Stimulated activated CD8-positive, alpha-beta memory T cell treated with anti-CD3 and anti-CD28 coated beads, Interleukin-7, amount 100 ng/mL, for 4 hours (primary cell): ENCODE results near the gene KLHL10.
A peak's percentile ranks its signal among the peaks of the same experiment; 100 is the strongest.
"Not testable (repeated sequence)": the region's sequence is repeated elsewhere in the genome, so short reads cannot be mapped to it uniquely, and the experiment has no call there.

Experiments used
- DNase-seq, 2 donors: peaks; one replicate each; pipeline ENCODE4 v3.0.0-alpha.2; 2020; ENCODE audit warnings: low read depth in 2 of 2

KLHL10 gene

DNA sequence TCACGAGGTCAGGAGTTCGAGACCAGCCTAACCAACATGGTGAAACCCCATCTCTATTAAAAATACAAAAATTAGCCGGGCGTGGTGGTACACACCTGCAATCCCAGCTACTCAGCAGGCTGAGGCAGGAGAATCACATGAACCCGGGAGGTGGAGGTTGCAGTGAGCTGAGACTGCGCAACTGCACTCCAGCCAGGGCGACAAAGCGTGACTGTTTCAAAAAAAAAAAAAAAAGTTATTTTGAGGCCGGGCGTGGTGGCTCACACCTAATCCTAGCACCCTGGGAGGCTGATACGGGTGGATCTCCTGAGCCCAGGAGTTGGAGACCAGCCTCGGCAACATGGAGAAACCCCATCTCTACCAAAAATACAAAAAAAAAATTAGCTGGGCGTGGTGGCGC lies 13.8 kb downstream of the KLHL10 start:
- not testable (repeated sequence) for DNase-seq

DNA sequence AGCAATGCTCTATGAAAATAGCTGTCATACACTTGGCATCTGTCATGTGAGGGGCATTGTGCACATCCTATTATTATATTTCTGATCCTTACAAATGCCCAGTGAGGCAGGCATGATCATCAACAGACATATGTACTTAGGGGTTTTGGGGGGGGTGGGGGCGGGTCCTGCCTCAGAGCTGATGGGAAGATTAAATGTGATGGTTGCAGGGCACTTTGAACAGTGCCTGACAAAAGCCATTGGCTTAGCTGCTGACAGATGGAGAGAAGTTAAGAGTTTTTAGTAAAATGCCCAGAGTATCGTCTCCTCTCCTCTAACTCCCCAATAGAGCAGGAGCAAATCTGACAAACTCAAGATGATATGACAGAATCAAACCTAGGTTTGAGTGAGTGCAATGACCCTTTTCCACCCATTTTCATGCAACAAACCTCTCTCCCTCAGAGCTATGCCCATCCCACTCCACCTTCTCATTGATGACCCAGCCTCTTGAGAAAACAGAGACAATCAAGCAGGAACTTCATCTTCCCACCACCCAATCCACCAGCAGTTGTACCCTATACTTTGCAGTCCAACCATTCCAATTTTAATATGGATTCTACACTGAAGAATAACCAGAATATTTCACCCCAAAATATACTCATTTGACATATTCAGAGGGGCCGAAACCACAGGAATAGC lies 22.8 kb downstream of the KLHL10 start:
- no peak for DNase-seq

DNA sequence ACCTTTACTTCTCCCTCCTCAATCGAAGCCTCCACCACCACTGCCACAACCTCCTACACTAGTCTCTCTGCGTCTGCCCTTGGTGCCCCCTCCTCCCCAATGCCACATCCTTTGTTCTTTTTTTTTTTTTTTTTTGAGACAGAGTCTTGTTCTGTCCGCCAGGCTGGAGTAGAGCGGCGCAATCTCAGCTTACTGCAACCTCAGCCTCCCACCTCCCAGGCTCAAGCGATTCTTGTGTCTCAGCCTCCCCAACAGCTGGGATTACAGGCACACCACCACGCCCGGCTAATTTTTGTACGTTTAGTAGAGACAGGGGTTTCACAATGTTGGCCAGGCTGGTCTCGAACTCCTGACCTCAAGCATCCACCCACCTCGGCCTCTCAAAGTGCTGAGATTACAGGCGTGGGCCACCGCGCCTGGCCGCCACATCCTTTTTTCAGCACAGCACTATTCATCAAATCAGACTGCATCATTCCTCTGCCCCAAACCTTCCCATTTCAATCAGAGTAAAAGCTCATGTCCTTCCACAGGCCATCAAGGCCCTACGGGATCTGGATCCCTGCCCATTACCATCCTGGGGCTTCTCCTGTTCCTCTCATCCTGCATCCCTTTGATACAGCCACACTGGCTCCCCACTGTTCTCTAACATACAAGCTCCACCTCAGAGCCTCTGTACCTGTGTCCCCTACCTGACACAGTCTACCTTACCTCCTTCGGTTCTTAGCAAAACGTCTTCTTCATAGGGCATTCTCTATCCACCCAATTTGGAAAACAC lies 25.6 kb downstream of the KLHL10 start:
- peak; percentile 7 to 19 for DNase-seq

DNA sequence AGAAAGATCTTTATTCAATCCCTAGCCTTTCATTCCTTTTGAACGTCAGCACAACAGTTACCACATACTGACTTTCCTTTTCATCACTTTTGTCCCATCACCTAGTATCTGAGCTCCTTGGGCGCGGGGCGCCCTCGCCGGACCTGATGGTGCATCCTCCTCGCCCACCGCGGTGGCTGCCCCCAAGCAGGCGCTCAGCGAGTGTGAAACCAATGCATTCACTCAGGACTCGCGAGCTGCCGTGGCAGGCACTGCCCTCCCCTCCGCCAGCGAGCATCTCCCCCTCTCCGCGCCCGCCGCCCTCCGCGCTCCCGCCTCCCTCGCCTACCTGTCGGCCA lies 26.8 kb downstream of the KLHL10 start:
- DNase-seq, result peak; percentile 26 to 60

DNA sequence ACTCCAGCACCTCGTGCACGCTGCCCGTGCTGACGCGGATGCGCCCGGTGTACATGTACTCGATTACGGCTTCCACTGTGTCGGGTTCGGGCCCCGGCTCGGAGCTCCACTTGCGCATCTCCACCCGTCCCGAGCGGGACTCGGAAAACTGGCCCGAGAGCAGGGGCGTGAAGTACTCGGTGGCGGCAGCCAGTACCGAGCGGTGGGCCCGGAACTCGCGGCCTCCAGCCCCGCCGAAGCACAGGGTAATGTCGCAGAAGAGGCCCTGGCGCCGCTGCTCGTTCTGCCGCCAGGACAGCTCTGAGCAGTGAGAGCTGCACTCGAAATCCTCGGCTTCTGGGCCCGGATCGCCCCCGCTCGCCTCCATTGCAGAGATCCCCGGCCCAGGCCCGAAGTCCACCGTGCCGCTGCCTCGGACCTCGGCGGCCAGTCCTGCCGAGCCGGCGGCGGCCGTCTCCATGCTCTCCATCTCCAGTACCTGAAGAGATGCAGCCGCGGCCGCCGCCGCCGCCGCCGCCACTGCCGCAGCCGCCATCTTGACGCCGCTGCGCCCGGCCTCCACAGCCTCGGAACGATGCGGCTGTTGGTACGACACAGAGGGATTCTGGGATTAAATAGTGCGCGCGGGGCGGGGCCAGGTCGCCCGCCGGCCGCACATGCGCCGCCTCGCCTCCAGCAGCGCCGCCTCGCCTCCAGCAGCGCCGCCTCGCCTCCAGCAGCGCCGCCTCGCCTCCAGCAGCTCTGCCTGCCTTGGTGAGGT lies 27.4 kb downstream of the KLHL10 start, which contains the start of gene KLHL11:
Gene KLHL11 (minus strand): TSS at position 588 of the 760 bp plus-strand sequence. CDS start 53 bp downstream, at position 535.
- DNase-seq, result peak; percentile 67 to 86

DNA sequence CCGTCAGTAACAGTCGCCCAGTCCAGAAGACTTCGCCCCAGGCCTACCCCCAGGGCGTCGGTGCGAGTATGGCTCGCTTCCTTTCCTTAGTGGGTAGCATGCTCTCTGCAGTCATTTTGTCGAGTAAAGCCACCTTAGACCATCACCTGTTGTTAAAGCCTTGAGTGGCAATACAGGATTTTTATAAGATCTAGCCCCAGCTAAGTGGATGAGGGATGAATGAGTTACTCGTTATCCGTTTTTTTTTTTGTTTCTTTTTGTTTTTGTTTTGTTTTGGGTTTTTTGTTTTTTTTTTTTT lies 27.9 kb downstream of the KLHL10 start:
- DNase-seq, result no peak

DNA sequence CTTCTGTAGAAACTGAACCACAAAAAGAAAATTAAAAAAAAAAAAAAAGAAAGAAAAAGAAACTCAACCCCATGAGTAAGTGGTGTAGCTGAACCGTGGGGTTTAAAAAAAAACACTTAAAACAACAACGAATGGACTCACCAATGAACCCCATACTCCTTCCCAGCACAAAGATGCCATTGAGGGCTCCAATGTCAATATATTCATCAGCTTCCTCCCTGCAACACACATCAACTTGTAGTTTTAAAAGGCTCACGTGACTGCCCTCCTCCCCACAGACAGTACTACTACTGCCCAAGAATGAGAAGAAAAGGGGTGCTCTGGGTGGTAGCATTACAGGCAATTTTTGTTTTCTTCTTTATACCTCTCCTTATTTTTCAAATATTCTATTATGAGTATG lies 30.9 kb downstream of the KLHL10 start:
- DNase-seq, result no peak

DNA sequence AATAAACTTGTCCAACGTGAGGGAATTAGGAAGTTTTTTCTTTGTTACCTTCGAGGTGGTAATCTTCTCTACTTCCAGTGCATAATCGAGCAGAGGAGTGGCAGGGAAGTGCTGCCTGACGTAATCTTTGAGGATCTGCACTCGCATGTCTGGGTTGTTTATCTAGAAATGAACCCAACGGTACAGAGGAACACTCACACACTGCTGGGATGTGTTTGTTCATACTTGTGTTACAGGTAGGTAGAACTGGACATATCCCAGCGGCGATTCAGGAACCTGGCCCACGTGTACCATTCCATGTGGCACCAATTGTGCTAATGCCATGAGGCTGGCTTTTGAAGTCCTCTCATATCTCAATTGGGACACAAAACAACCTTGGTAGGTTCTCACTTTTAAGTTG lies 31.8 kb downstream of the KLHL10 start:
- DNase-seq, result no peak

DNA sequence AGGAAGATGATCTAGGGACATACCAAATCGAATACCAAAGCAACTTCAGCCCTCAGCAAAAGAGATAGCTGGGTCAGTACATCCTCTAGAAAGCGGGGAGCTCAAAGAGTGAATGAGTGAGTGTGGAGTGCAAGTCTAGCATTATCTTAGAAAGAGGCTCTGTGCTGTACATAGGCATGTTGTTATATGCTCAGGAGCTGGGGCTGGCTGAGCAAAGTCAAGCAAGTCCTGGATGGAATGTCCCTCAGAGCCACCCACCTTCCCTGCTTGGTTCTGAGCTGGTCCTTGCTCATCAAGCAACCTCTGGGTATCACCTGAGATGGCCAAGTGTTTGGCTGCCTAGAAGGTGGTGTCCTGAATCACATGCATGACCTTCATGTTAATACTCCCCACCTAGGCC lies 32.5 kb downstream of the KLHL10 start:
- DNase-seq, result no peak

DNA sequence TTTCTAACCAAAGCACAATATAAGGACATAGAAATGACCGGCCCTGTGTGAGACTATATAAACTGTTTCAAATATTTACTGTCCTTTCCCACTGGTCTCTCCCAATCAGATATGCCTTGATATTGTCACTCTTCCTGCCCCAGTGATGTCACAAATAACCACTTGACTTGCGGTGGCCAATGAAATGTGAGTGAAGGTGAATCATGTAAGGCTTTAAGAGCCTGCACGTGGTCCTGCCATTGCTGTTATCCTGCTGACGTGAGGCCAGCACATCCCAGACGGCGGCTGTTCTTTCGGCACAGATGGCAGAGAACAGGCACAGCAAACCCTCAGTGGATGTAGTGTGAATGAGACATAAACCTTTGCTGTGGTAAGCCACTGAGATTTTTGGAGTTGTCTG lies 33.0 kb downstream of the KLHL10 start:
- DNase-seq, result no peak

DNA sequence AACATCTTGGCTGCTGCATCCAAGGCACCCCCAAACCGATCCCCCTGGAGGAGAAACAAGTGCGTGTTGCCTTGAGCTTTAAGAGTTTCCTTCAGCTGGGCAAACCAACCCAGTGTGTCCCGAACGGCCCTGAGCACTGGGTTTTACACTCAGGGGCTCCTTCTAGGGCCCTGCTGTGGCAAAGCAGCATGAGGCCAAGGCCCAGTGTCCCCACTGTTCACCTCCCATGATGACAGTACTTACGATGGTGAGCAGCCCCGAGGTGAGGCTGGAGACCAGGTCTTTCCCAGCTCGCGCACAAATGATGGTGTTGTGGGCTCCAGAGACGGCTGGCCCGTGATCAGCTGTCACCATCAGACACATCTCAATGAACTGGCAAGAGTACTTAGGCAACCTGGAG lies 34.2 kb downstream of the KLHL10 start:
- no peak for DNase-seq

DNA sequence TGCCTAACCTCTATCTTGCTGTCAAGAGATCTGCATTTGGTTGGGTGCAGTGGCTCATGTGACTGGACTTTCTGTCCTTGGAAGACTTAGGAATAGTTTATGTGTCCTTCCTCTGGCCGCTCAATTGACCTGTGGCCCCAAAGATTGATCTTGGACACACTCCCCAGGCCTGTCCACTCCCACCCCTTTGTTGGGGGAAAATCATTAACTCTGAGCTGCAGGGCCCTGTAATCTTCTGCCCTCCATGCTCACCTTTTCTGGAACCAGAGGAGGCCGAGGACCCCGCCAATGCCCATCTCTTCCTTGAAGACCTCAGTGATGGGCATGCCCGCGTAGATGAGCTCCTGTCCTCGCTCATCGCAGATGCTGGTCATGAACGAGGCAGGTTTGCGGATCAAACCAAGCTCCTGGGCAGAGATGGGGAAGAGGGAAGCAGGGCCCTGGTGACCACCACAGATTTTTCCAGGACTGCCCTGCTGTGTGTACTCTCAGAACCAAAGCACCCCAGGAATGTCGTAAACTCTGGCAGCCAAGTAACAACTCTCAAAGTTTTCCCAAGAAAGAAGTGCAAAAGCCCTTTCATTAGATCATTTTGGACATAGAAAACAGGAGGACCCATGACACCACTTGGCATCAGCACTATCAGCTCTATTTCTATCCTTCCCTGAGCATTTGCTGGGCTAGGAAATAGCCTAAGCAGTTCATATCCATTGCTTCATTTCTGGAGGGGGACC lies 36.1 kb downstream of the KLHL10 start:
- DNase-seq, result no peak

DNA sequence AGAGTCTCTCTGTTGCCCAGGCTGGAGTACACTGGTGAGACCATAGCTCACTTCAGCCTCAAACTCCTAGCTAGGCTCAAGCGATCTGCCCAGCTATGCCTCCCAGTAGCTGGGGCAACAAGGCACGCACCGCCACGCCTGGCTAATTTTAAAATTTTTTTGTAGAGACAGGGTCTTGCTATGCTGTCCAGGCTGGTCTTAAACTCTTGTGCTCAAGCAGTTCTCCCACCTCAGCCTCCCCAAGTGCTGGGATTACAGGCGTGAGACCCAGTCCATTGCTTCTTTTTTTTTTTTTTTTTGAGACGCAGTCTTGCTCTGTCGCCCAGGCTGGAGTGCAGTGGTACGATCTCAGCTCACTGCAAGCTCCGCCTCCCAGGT lies 36.7 kb downstream of the KLHL10 start:
- not testable (repeated sequence) for DNase-seq

DNA sequence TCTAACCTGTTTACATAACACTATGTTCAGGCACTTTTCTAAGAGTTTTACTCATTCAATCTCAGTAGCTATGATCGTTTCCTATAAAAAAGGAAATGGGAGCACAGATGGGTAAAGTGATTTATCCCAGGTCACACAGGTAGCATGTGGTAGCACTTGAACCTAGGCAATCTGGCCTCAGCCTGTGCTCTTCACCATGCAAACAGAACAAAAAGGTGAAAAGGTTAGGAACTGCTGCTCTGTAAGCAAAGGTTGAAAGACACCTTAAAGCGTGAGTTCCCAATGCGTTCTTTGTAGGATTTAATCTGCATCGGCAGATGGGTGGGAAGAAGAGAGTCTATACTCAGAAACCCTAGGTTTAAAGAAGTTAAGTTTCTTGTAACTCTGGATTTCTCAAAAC lies 42.5 kb downstream of the KLHL10 start:
- DNase-seq, result no peak

DNA sequence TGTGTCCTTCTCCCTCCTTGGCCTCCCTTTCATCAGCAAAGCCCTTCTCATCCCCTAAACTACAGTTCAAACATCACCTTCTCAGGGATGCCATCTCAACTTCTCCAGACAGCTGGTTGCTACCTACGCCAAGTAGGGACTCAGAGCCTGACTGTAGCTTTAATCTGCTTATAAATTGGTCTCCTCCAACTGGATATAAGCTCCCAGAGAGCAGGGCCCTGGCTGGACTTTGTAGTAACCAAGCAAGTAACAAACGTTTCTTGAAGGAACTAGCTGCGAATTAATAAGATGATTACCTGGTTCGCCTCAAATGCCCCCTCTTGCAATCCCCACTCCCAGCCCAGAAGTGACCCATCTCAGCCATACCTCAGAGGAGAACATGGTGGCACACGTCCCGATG lies 45.1 kb downstream of the KLHL10 start:
- DNase-seq, result no peak

DNA sequence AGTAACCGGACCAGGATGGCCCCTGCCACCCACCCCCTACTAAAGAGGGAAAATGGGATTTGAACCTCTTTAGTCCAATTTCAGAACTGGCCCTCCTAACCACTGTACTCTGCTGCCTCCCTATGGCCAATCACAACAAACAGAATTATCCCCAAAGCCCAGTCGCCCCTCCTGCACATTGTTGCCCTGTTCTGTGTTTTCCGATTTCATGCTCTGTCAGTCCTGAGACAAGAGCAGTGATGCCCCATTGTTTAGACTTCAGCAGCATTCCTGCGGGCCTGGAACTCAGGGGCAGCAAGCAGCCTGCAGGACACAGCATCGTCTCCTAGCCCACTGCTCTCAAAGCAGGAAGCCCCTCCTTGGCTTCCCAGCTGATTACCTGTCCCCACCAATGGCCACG lies 48.1 kb downstream of the KLHL10 start:
- no peak for DNase-seq

DNA sequence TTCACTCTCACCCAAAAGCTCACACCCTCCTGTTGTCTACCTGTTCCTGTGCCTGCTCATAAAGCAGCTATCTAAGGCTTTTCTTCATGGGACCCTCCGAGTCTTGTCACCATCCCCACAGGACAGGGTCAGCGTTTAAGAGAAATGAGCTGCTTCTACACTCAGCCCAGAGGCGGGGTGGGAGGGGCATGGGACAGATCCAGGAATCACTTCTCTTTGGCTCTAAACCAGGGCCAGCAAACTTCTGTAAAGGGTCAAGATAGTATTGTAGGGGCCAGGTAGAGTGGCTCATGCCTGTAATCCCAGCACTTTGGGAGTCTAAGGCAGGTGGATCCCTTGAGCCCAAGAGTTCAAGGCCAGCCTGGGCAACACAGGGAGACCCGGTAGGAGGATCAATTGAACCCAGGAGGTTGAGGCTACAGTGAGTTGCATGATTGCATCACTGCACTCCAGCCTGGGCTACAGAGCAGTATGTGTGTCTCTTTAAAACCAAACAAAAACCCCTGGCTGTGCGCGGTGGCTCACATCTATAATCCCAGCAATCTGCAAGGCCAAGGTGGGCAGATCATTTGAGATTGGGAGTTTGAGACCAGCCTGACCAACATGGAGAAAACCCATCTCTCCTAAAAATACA lies 50.8 kb downstream of the KLHL10 start:
- DNase-seq, result no peak

DNA sequence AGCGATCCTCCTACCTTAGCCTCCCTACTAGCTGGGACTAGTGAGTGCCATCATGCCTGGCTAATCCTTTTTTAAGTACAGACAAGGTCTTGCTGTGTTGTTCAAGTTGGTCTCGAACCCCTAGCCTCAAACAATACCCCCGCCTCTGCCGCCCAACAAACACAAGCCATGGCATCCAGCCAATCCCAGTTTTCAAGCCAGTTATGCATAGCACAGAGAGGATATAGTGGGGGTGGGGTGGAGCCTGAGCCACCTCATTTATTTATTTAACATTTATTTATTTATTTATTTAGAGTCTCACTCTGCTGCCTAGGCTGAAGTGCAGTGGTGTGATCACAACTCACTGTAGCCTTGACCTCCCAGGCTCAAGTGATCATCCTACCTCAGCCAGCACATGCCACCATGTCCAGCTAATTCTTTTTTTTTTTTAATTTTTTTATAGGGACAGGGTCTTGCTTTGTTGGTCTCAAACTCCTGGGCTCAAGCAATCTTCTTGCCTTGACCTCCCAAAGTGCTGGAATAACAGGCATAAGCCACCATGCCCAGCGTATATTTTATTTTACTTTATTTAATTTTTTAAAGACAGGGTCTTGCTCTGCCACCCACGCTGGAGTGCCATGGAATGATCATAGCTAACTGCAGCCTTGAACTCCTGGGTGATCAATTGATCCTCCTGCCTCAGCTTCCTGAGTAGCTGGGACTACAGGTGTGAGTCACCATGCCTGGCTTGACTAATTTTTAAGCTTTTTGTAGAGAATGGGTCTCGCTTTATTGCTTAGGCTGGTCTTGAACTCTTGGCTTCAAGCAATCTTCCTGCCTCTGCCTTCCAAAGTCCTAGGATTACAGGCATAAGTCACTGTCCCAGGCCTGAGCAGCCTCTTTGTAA lies 53.8 kb downstream of the KLHL10 start:
- no peak for DNase-seq

DNA sequence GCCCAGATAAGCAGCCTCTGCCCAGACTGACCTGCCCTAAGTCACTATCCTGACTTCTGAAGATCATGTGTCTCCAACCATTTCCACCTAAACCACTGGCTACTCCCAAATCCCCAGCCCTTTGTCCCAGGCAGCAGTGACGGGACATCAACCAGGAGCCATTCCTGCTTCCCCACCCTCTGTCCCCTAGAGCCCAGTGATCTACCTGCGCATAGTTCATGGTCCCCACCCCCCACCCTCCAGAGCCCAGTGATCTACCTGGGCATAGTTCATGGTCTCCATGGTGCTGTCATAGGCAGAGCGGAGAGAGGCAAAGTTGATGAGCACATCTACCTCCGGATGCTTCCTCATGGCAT lies 54.4 kb downstream of the KLHL10 start:
- no peak for DNase-seq

DNA sequence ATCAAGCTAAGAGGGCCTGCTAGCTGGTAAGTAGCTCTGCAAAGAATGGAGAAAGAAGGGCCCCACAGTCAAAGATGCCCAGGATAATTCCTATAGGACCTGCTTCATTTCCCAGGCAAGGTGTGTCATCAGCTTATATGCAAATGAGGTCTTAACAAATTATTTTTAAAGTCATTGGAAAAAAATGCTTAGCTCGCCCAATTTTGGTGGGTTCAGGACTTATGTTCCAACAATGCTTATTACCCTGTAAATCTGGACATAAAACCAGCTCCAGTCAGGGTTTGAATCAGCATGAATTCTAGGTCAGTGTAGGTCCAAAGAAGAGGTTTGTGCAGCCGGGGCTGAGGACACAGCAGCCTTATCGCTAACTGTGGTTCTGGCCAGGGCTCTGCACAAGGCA lies 55.8 kb downstream of the KLHL10 start:
- no peak for DNase-seq

DNA sequence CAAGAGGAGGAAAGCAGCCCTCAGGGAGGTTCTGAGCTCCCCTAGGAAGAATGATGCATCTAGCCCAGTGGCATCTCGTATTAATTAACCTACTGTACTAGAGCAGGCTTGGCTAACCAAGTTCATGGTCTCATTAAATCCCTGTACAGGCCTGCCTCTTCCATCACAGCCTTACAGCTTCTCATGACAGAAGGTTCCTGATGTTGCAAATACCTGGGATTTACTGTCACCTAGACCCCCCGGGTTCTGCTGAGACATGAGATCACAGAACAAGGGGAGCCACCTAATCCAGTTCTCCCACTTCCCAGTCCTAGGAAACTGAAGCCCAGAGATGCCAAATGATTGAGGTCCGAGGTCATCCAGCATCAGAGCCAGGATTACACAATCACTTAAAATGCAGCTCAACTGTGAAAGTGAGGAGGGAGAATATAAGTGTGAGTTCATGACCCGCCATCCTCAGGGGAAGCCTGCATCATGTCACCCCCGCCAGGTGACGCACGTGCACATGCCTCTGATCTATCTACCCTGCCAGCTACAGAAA lies 57.2 kb downstream of the KLHL10 start:
- DNase-seq, result no peak
